Measurements from ENCODE around the gene GPR156. TPM values are rescaled to one million over a fixed set of nuclear protein-coding genes. Genes with fewer than 3 reads are reported as not detected.

GPR156 gene
- total and polyA plus RNA-seq, 12 donors, result 0.29 to 1.5 (median 0.59) TPM

- no peak for DNase-seq
- no peaks in the 10 kb centered on the region for H3K4me1 ChIP-seq (replicated peaks in 1 of 2)
- WGBS, 4 donors, result 89 to 100% (median 96%) methylated on average over 4 of the region's 4 CpGs
Observed at GRCh38 chr3:120139140-120139539, 145.9 kb downstream of the GPR156 start.

GRCh38 chr3:120137548-120137947 lies 147.5 kb downstream of the GPR156 start:
- TF ChIP-seq CTCF (IDR thresholded peaks at IDR 0.05) (no peak), POLR2A (IDR thresholded peaks at IDR 0.05) (no peak)
- WGBS, 4 donors, result 55 to 78% (median 73%) methylated on average over 2 of the region's 2 CpGs
- intact Hi-C loops (cut with DNase I), result no loop called here

More at GRCh38 chr3:120139140-120139539, 145.9 kb downstream of the GPR156 start:
- no peak overlapping the region for H3K4me3 ChIP-seq
- H3K9me3 ChIP-seq (replicated peaks in 1 of 3), result no peaks in the 10 kb centered on the region
- H3K27me3 ChIP-seq, result no peaks in the 10 kb centered on the region
- H3K36me3 ChIP-seq (replicated peaks in 1 of 2), result no peaks in the 10 kb centered on the region
- no peak overlapping the region for H3K27ac ChIP-seq
- TF ChIP-seq CTCF (IDR thresholded peaks at IDR 0.05), result no peak
- TF ChIP-seq POLR2A (IDR thresholded peaks at IDR 0.05), result no peak
- intact Hi-C loops (cut with DNase I), result no loop called here

GRCh38 chr3:120130656-120131055 lies 154.4 kb downstream of the GPR156 start:
- H3K27me3 ChIP-seq, result no peaks in the 10 kb centered on the region
- TF ChIP-seq CTCF (IDR thresholded peaks at IDR 0.05) (no peak), POLR2A (IDR thresholded peaks at IDR 0.05) (no peak)
- no peak overlapping the region for H3K4me3 ChIP-seq
- no peaks in the 10 kb centered on the region for H3K4me1 ChIP-seq (replicated peaks in 1 of 2)
- no peaks in the 10 kb centered on the region for H3K9me3 ChIP-seq (replicated peaks in 1 of 3)
- DNase-seq, result no peak
- 84 to 93% (median 89%) methylated on average over 3 of the region's 3 CpGs for WGBS, 4 donors
- intact Hi-C loops (cut with DNase I), result no loop called here
- H3K27ac ChIP-seq, result no peak overlapping the region
- no peaks in the 10 kb centered on the region for H3K36me3 ChIP-seq (replicated peaks in 1 of 2)

More at GRCh38 chr3:120137548-120137947, 147.5 kb downstream of the GPR156 start:
- H3K27ac ChIP-seq, result no peak overlapping the region
- no peaks in the 10 kb centered on the region for H3K4me1 ChIP-seq (replicated peaks in 1 of 2)
- no peak overlapping the region for H3K4me3 ChIP-seq
- no peaks in the 10 kb centered on the region for H3K36me3 ChIP-seq (replicated peaks in 1 of 2)
- DNase-seq, result no peak
- H3K9me3 ChIP-seq (replicated peaks in 1 of 3), result no peaks in the 10 kb centered on the region
- no peaks in the 10 kb centered on the region for H3K27me3 ChIP-seq

GRCh38 chr3:120129718-120130513 lies 155.1 kb downstream of the GPR156 start:
- intact Hi-C loops (cut with DNase I), result no loop called here
- DNase-seq, result no peak
- no peaks in the 10 kb centered on the region for H3K36me3 ChIP-seq (replicated peaks in 1 of 2)
- H3K27ac ChIP-seq, result no peak overlapping the region
- WGBS, 4 donors, result 78 to 84% (median 81%) methylated on average over 2 of the region's 2 CpGs
- H3K4me3 ChIP-seq, result no peak overlapping the region
- H3K9me3 ChIP-seq (replicated peaks in 1 of 3), result no peaks in the 10 kb centered on the region
- TF ChIP-seq POLR2A (IDR thresholded peaks at IDR 0.05) (no peak), CTCF (IDR thresholded peaks at IDR 0.05) (no peak)
- no peaks in the 10 kb centered on the region for H3K27me3 ChIP-seq
- H3K4me1 ChIP-seq (replicated peaks in 1 of 2), result no peaks in the 10 kb centered on the region

Data from adrenal gland (tissue), 12 donors.